CD4-positive, alpha-beta T cell (primary cell): ENCODE results near the gene LILRB4. TPM values are rescaled to one million over a fixed set of nuclear protein-coding genes. Genes with fewer than 3 reads are reported as not detected.
A peak's percentile ranks its signal among the peaks of the same experiment; 100 is the strongest.

ENCODE experiments used
- ATAC-seq: fragments of 200-7000 bp; cut with Tn5 transposase; one replicate; pipeline ENCODE4 v1.10.0; 2022; ENCODE audit warnings: mild to moderate bottlenecking; ENCODE audit not compliant: poor library complexity
- CTCF ChIA-PET: fragments of 350-600 bp; sonication (Branson Sonifier 250); formaldehyde crosslinking; loops from one replicate; lab custom pipeline; 2021; ENCODE audit warnings: antibody characterized with exemption, inconsistent platforms; lab: Charles Lee
- POLR2A ChIA-PET: fragments of 350-600 bp; sonication (Branson Sonifier 250); formaldehyde crosslinking; loops from one replicate; lab custom pipeline; 2021; ENCODE audit warnings: antibody characterized with exemption, inconsistent platforms; lab: Charles Lee
- DNase-seq, 14 experiments: peaks; one replicate each; pipeline ENCODE4 v3.0.0-alpha.2; 2013 to 2020; ENCODE audit warnings: mixed read lengths in 2 of 14
- H3K27ac ChIP-seq, 2 donors: one replicate each; pipeline versions ENCODE4 v1.5.1 to v1.7.0; 2013; ENCODE audit warnings: low read length in 2 of 2, low read depth in 1 of 2, mild to moderate bottlenecking in 1 of 2
- H3K27me3 ChIP-seq, 2 experiments: 1 replicate in 1 of 2; 2 replicates in 1 of 2; pipeline versions ENCODE4 v1.6.1 to v1.7.0; 2013; ENCODE audit warnings: low read length in 2 of 2, control low read depth in 1 of 2, mild to moderate bottlenecking in 1 of 2, moderate library complexity in 1 of 2; ENCODE audit not compliant: insufficient read depth in 2 of 2, control insufficient read depth in 1 of 2
- H3K36me3 ChIP-seq: one replicate; pipeline ENCODE4 v1.6.1; 2013; ENCODE audit warnings: low read length, control low read depth; ENCODE audit not compliant: insufficient read depth
- H3K4me1 ChIP-seq: one replicate; pipeline ENCODE4 v1.6.1; 2013; ENCODE audit warnings: low read length, control low read depth; ENCODE audit not compliant: insufficient read depth
- H3K4me3 ChIP-seq: one replicate; pipeline ENCODE4 v1.5.1; 2013; ENCODE audit warnings: mild to moderate bottlenecking, low read length, moderate library complexity
- H3K9me3 ChIP-seq, 2 experiments: 1 replicate in 1 of 2; 2 replicates in 1 of 2; pipeline versions ENCODE4 v1.6.1 to v1.7.0; 2013; ENCODE audit warnings: low read length in 2 of 2, mild to moderate bottlenecking in 2 of 2, control low read depth in 1 of 2, moderate library complexity in 1 of 2; ENCODE audit not compliant: control insufficient read depth in 1 of 2, insufficient read depth in 1 of 2
- H3K27ac Mint-ChIP-seq: one replicate; pipeline ENCODE4 v1.8.0; 2020; ENCODE audit warnings: mixed read lengths
- H3K27me3 Mint-ChIP-seq: one replicate; pipeline ENCODE4 v1.8.0; 2021; ENCODE audit warnings: mixed read lengths
- H3K36me3 Mint-ChIP-seq: one replicate; pipeline ENCODE4 v1.8.0; 2021; ENCODE audit warnings: low read depth, mixed read lengths
- H3K4me1 Mint-ChIP-seq: one replicate; pipeline ENCODE4 v1.8.0; 2021; ENCODE audit warnings: low read depth, mixed read lengths
- H3K4me3 Mint-ChIP-seq: one replicate; pipeline ENCODE4 v1.8.0; 2020; ENCODE audit warnings: mild to moderate bottlenecking, mixed read lengths
- H3K9me3 Mint-ChIP-seq: one replicate; pipeline ENCODE4 v1.8.0; 2020; ENCODE audit warnings: mixed read lengths
- intact Hi-C, 2 experiments: fragments of 100-400 bp; cut with DNase I in 1 of 2; cut with micrococcal nuclease in 1 of 2; formaldehyde crosslinking; loops; one replicate each; pipeline versions ENCODE4 v1.15.1 to v1.9.0; 2023 to 2025; cut with DNase I, micrococcal nuclease
- total RNA-seq, 174 experiments: library from RNA in 2 of 174; stranded (reverse) in 2 of 174; gene quantifications; one replicate each; pipeline ENCODE4 v1.2.3 and lab custom pipeline; 2021 to 2026
- TF ChIP-seq, protein P1 (sequence below): fragments of 200-600 bp; IDR thresholded peaks from one replicate; pipeline ENCODE4 v1.8.0; 2022; ENCODE audit warnings: antibody characterized with exemption, mild to moderate bottlenecking

LILRB4 gene
- total RNA-seq, 2 experiments from 2014 or later = 0.22 to 0.60 TPM

GRCh38 chr19:54682306-54682856, 19.6 kb downstream of the LILRB4 start:
- ChIA-PET POLR2A (no interaction called here), CTCF (interaction anchor here (0.5 kb wide), 1 partner anchor 12 kb away, joined by 3 read pairs; no protein-coding TSS in a partner anchor)
- Histone ChIP-seq H3K4me1 (no peaks in the 10 kb centered on the region), H3K27ac (no peak overlapping the region), H3K27me3 (peaks cover 3 to 7% of the 10 kb centered on the region in 2 experiments), H3K36me3 (no peaks in the 10 kb centered on the region), H3K9me3 (no peaks in the 10 kb centered on the region), H3K4me3 (no peak overlapping the region)
- no peaks in the 10 kb centered on the region for H3K36me3 Mint-ChIP-seq
- H3K9me3 Mint-ChIP-seq = no peaks in the 10 kb centered on the region
- TF ChIP-seq, protein P1, sequence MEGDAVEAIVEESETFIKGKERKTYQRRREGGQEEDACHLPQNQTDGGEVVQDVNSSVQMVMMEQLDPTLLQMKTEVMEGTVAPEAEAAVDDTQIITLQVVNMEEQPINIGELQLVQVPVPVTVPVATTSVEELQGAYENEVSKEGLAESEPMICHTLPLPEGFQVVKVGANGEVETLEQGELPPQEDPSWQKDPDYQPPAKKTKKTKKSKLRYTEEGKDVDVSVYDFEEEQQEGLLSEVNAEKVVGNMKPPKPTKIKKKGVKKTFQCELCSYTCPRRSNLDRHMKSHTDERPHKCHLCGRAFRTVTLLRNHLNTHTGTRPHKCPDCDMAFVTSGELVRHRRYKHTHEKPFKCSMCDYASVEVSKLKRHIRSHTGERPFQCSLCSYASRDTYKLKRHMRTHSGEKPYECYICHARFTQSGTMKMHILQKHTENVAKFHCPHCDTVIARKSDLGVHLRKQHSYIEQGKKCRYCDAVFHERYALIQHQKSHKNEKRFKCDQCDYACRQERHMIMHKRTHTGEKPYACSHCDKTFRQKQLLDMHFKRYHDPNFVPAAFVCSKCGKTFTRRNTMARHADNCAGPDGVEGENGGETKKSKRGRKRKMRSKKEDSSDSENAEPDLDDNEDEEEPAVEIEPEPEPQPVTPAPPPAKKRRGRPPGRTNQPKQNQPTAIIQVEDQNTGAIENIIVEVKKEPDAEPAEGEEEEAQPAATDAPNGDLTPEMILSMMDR = no peak
- H3K27ac Mint-ChIP-seq = no peak overlapping the region
- no peaks in the 10 kb centered on the region for H3K4me1 Mint-ChIP-seq
- H3K4me3 Mint-ChIP-seq = no peak overlapping the region
- H3K27me3 Mint-ChIP-seq = peaks cover 29% of the 10 kb centered on the region
- no peak for ATAC-seq
- DNase-seq = no peak
- intact Hi-C loops = no loop called here

GRCh38 chr19:54684527-54684926, 21.7 kb downstream of the LILRB4 start:
- Mint-ChIP-seq H3K4me3 (no peak overlapping the region), H3K9me3 (no peaks in the 10 kb centered on the region), H3K36me3 (no peaks in the 10 kb centered on the region), H3K27ac (no peak overlapping the region), H3K27me3 (peaks cover 30% of the 10 kb centered on the region), H3K4me1 (no peaks in the 10 kb centered on the region)
- no peak for ATAC-seq
- TF ChIP-seq, protein P1 = no peak
- POLR2A ChIA-PET = no interaction called here
- intact Hi-C loops = no loop called here
- H3K4me1 ChIP-seq = no peaks in the 10 kb centered on the region
- DNase-seq = peak in 2 of 14 experiments; percentile 26 to 41
- CTCF ChIA-PET = no interaction called here
- H3K27ac ChIP-seq = no peak overlapping the region
- H3K36me3 ChIP-seq = no peaks in the 10 kb centered on the region
- H3K4me3 ChIP-seq = no peak overlapping the region
- H3K27me3 ChIP-seq = peaks cover 3 to 17% of the 10 kb centered on the region in 2 experiments
- no peaks in the 10 kb centered on the region for H3K9me3 ChIP-seq

DNA sequence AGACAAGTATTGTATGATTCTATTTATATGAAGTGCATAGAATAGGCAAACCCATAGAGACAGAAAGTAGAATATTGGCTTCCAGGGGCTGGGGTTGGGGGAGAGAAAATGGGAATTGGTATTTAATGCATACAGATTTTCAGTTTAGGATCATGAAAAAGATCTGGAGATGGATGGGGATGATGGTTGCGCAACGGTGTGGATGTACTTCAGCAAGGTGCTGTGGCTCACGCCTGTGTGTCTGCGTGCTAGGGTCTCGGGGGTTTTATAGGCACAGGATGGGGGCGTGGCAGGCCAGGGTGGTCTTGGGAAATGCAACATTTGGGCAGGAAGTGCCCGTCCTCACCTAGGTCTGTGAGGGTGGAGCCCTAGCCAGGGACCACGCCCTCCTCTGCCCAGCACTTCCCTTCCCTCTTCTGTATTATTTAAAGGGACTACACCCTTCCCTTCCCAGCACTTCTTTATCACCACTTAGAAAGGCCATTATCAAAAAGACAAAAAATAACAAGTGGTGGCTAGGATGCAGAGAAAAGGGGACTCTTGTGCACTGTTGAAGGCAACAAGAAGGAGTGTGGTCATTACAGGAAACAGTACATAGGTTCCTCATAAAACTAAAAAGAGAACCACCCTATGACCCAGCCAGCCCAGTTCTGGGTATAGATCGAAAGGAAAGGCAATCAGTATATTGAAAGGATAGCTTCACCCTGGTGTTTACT, 29.0 kb downstream of the LILRB4 start:
- H3K27me3 Mint-ChIP-seq = peaks cover 56% of the 10 kb centered on the region
- intact Hi-C loops = no loop called here
- Histone ChIP-seq H3K27me3 (peaks cover 3 to 11% of the 10 kb centered on the region in 2 experiments), H3K9me3 (peaks cover 0 to 3% of the 10 kb centered on the region in 2 experiments), H3K36me3 (no peaks in the 10 kb centered on the region), H3K27ac (no peak overlapping the region), H3K4me3 (no peak overlapping the region), H3K4me1 (peaks cover 2% of the 10 kb centered on the region)
- POLR2A ChIA-PET = no interaction called here
- H3K36me3 Mint-ChIP-seq = no peaks in the 10 kb centered on the region
- H3K4me1 Mint-ChIP-seq = no peaks in the 10 kb centered on the region
- H3K9me3 Mint-ChIP-seq = no peaks in the 10 kb centered on the region
- H3K27ac Mint-ChIP-seq = no peak overlapping the region
- ATAC-seq (no peak), DNase-seq (no peak)
- CTCF ChIA-PET = no interaction called here
- TF ChIP-seq, protein P1 = no peak
- H3K4me3 Mint-ChIP-seq = no peak overlapping the region
